GM10847 (cell line): ENCODE results near the gene DCTD.

Experiments used
- POLR2A ChIP-seq: IDR thresholded peaks from 2 replicates; pipeline ENCODE4 v1.6.1; 2011; ENCODE audit not compliant: insufficient read length; ENCODE audit errors: extremely low read depth

The DCTD gene

GRCh38 chr4:182872886-182873285 lies 44.3 kb downstream of the DCTD start:
- no peak for TF ChIP-seq POLR2A

- no peak for TF ChIP-seq POLR2A
Observed at GRCh38 chr4:182871616-182872015, 45.6 kb downstream of the DCTD start.

GRCh38 chr4:182869697-182870096 lies 47.5 kb downstream of the DCTD start:
- no peak for TF ChIP-seq POLR2A

- TF ChIP-seq POLR2A: no peak
Observed at GRCh38 chr4:182866746-182867145, 50.4 kb downstream of the DCTD start.

GRCh38 chr4:182863501-182863900 lies 53.7 kb downstream of the DCTD start:
- TF ChIP-seq POLR2A: no peak

- TF ChIP-seq POLR2A: no peak
Observed at GRCh38 chr4:182862921-182863320, 54.3 kb downstream of the DCTD start.

- TF ChIP-seq POLR2A: no peak
Observed at GRCh38 chr4:182862141-182862875, 54.9 kb downstream of the DCTD start.

- no peak for TF ChIP-seq POLR2A
Observed at GRCh38 chr4:182861346-182861745, 55.8 kb downstream of the DCTD start.

- no peak for TF ChIP-seq POLR2A
Observed at GRCh38 chr4:182859730-182860129, 57.5 kb downstream of the DCTD start.

- no peak for TF ChIP-seq POLR2A
Observed at GRCh38 chr4:182858711-182859110, 58.5 kb downstream of the DCTD start.

- TF ChIP-seq POLR2A: no peak
Observed at GRCh38 chr4:182856862-182857261, 60.3 kb downstream of the DCTD start.

- no peak for TF ChIP-seq POLR2A
Observed at GRCh38 chr4:182855877-182856276, 61.3 kb downstream of the DCTD start.

GRCh38 chr4:182855312-182855711 lies 61.9 kb downstream of the DCTD start:
- TF ChIP-seq POLR2A: no peak

GRCh38 chr4:182854466-182854865 lies 62.7 kb downstream of the DCTD start:
- no peak for TF ChIP-seq POLR2A

- no peak for TF ChIP-seq POLR2A
Observed at GRCh38 chr4:182853731-182854330, 63.4 kb downstream of the DCTD start.

- TF ChIP-seq POLR2A: no peak
Observed at GRCh38 chr4:182848685-182849084, 68.5 kb downstream of the DCTD start.
